HFF-Myc (cell line): Measurements from ENCODE around the gene RNF157.

ENCODE experiments used
- DNase-seq: peaks from one replicate; pipeline ENCODE4 v3.0.0-alpha.2; 2011; ENCODE audit warnings: low read depth; ENCODE audit errors: extremely low read depth
- H3K4me3 ChIP-seq: replicated peaks from 2 replicates; pipeline ENCODE4 v1.5.1; 2011; ENCODE audit warnings: low read depth, mild to moderate bottlenecking, control low read depth, low read length
- CTCF ChIP-seq: IDR thresholded peaks from 2 replicates; pipeline ENCODE4 v1.5.1; 2012; ENCODE audit warnings: mild to moderate bottlenecking, low read depth, low read length, control low read depth; ENCODE audit errors: missing control alignments

The RNF157 gene

GRCh38 chr17:76273445-76274111, 33.3 kb upstream of the RNF157 start:
- no peak for DNase-seq
- no peak for TF ChIP-seq CTCF
- no peak overlapping the region for H3K4me3 ChIP-seq

GRCh38 chr17:76272541-76273444, 32.5 kb upstream of the RNF157 start:
- no peak for DNase-seq
- no peak for TF ChIP-seq CTCF
- no peak overlapping the region for H3K4me3 ChIP-seq

- H3K4me3 ChIP-seq, result no peak overlapping the region
- no peak for DNase-seq
Measured at GRCh38 chr17:76271669-76272540, 31.6 kb upstream of the RNF157 start.

GRCh38 chr17:76270770-76271668, 30.7 kb upstream of the RNF157 start:
- no peak for DNase-seq
- H3K4me3 ChIP-seq, result no peak overlapping the region
- no peak for TF ChIP-seq CTCF

More at GRCh38 chr17:76271669-76272540, 31.6 kb upstream of the RNF157 start:
- no peak for TF ChIP-seq CTCF

- TF ChIP-seq CTCF, result no peak
- no peak for DNase-seq
- no peak overlapping the region for H3K4me3 ChIP-seq
Measured at GRCh38 chr17:76270127-76270592, 29.9 kb upstream of the RNF157 start.
